ENCODE measurements around the gene LRRC8A. TPM values are rescaled to one million over a fixed set of nuclear protein-coding genes. Genes with fewer than 3 reads are reported as not detected.

LRRC8A gene
- total RNA-seq: 37.4 TPM
- 18.5 TPM for polyA plus RNA-seq (ENCODE audit: insufficient read depth, low read depth, low replicate concordance)
- long read RNA-seq, donor 1, full-length matches to known transcripts: 1 of 16 reads
- long read RNA-seq, donor 1, partial matches to known transcripts: 15 of 16 reads
- long read RNA-seq, donor 1, other reads (novel, unspliced or antisense): 0 of 16 reads
- long read RNA-seq, donor 2, full-length matches to known transcripts: 5 of 10 reads
- long read RNA-seq, donor 2, partial matches to known transcripts: 5 of 10 reads
- long read RNA-seq, donor 2, other reads (novel, unspliced or antisense): 0 of 10 reads
- long read RNA-seq, donor 3, full-length matches to known transcripts: 3 of 3 reads
- long read RNA-seq, donor 3, partial matches to known transcripts: 0 of 3 reads
- long read RNA-seq, donor 3, other reads (novel, unspliced or antisense): 0 of 3 reads
- long read RNA-seq, donor 4, full-length matches to known transcripts: 3 of 3 reads
- long read RNA-seq, donor 4, partial matches to known transcripts: 0 of 3 reads
- long read RNA-seq, donor 4, other reads (novel, unspliced or antisense): 0 of 3 reads
- long read RNA-seq, donor 5: 0 reads
- long read RNA-seq, donor 6, full-length matches to known transcripts: 1 of 1 reads
- long read RNA-seq, donor 6, partial matches to known transcripts: 0 of 1 reads
- long read RNA-seq, donor 6, other reads (novel, unspliced or antisense): 0 of 1 reads
- long read RNA-seq, donor 7, full-length matches to known transcripts: 12 of 54 reads
- long read RNA-seq, donor 7, partial matches to known transcripts: 24 of 54 reads
- long read RNA-seq, donor 7, other reads (novel, unspliced or antisense): 18 of 54 reads
- long read RNA-seq, donor 8, full-length matches to known transcripts: 3 of 15 reads
- long read RNA-seq, donor 8, partial matches to known transcripts: 12 of 15 reads
- long read RNA-seq, donor 8, other reads (novel, unspliced or antisense): 0 of 15 reads
- long read RNA-seq, donor 9: 0 reads
- long read RNA-seq, donor 10, full-length matches to known transcripts: 4 of 15 reads
- long read RNA-seq, donor 10, partial matches to known transcripts: 11 of 15 reads
- long read RNA-seq, donor 10, other reads (novel, unspliced or antisense): 0 of 15 reads

DNA sequence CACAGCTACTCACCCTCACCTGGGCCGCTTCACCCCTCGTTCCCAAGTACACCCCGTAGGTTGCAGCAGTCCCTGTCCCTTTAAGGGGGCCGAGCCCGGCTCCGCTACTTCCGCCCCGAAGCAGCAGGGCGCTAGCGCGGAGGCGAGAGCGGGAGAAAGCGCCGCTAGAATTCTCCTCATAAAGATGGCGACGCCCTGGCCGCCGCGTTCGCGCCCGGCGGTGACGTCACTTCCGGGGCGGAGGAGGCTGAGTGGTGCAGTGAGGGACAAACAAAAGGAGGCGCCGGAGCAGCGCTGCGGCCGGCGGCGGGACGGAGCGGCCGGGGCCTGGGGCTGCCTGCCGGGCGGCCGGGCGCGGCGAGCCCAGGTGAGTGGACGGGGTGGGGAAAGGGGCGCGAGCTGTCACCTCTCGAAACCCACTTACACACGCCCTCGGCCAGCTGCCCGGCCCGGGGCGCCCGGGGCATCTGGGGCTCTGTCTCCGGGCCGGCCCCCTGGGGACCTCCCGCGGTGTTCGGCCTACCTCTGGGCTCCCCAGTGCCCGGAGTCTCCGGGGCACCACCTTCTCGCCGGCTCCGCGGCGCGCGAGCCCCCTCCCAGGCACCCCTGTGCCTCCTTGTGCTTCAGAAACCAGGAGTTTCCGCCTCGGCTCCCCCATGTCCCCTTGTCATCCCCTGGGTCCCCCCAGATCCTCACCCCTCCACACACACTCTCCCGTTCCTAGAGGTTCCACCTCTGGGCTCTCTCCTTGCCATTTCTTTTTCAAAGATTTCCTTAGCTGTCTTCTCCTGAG, at the start of gene LRRC8A, which contains the start of gene KYAT1:
LRRC8A (plus strand) TSS at position 250 of the 793 bp plus-strand sequence. CDS start 25,032 bp downstream, outside the sequence.
KYAT1 (minus strand) TSS at position 67 of the 793 bp plus-strand sequence. CDS start 36,545 bp downstream, outside the sequence.
- TF ChIP-seq, protein P1, sequence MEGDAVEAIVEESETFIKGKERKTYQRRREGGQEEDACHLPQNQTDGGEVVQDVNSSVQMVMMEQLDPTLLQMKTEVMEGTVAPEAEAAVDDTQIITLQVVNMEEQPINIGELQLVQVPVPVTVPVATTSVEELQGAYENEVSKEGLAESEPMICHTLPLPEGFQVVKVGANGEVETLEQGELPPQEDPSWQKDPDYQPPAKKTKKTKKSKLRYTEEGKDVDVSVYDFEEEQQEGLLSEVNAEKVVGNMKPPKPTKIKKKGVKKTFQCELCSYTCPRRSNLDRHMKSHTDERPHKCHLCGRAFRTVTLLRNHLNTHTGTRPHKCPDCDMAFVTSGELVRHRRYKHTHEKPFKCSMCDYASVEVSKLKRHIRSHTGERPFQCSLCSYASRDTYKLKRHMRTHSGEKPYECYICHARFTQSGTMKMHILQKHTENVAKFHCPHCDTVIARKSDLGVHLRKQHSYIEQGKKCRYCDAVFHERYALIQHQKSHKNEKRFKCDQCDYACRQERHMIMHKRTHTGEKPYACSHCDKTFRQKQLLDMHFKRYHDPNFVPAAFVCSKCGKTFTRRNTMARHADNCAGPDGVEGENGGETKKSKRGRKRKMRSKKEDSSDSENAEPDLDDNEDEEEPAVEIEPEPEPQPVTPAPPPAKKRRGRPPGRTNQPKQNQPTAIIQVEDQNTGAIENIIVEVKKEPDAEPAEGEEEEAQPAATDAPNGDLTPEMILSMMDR (IDR thresholded peaks at IDR 0.05; ENCODE audit: borderline replicate concordance, extremely low read depth, insufficient read depth): peak; percentile 15
- no peaks in the 10 kb centered on the region for H3K27me3 ChIP-seq (ENCODE audit: control insufficient read depth, insufficient read depth, low read length)
- intact Hi-C loops (cut with DNase I): no loop called here
- H3K36me3 ChIP-seq (ENCODE audit: control insufficient read depth in 2 of 3, insufficient read depth in 3 of 3, low read length in 3 of 3): peaks cover 0 to 9% (median 8%) of the 10 kb centered on the region in 3 donors
- H3K4me3 ChIP-seq (ENCODE audit: low read length in 3 of 3): peak within 1 kb of the TSS; percentile 92 to 96 (median 93)
- FAIRE-seq (no peak), DNase-seq (peak; percentile 98 to 99 (median 99))
- peaks cover 0 to 21% (median 20%) of the 10 kb centered on the region in 3 donors for H3K4me1 ChIP-seq (ENCODE audit: control insufficient read depth in 2 of 3, insufficient read depth in 2 of 3, low read depth in 1 of 3, low read length in 3 of 3)
- H3K9me3 ChIP-seq (ENCODE audit: control insufficient read depth in 2 of 3, insufficient read depth in 1 of 3, low read length in 3 of 3): no peaks in the 10 kb centered on the region
- H3K27ac ChIP-seq (ENCODE audit: low read depth in 2 of 2, low read length in 2 of 2): peak within 1 kb of the TSS; percentile 88 to 89
- peak within 1 kb of the TSS; percentile 20 to 95 (median 85) for H3K9ac ChIP-seq (ENCODE audit: low read length in 3 of 3)

DNA sequence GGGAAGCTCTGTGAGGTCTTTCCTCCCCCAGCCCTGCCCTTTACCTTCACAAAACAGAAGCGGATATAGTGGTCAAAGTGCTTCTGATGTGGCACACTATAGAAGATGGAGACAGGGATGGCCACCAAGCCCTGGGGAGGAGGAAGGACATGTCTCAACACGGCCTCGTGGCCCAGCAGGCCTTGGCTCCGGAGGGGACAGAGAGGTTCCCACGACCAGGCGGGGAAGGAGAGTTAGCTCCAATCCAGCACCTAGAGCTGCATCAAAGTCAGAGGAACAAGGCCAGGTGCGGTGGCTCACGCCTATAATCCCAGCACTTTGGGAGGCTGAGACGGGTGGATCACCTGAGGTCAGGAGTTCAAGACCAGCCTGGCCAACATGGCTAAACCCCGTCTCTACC, 48.2 kb upstream of the LRRC8A start:
- H3K27ac ChIP-seq (ENCODE audit: low read depth in 2 of 2, low read length in 2 of 2): no peak overlapping the region
- H3K36me3 ChIP-seq (ENCODE audit: control insufficient read depth in 2 of 3, insufficient read depth in 3 of 3, low read length in 3 of 3): peaks cover 0 to 4% (median 0%) of the 10 kb centered on the region in 3 donors
- H3K9ac ChIP-seq (ENCODE audit: low read length in 3 of 3): no peak overlapping the region
- no peak for FAIRE-seq
- peak in 1 of 5 donors; percentile 46 for DNase-seq
- H3K4me1 ChIP-seq (ENCODE audit: control insufficient read depth in 2 of 3, insufficient read depth in 2 of 3, low read depth in 1 of 3, low read length in 3 of 3): peaks cover 0 to 7% (median 3%) of the 10 kb centered on the region in 3 donors
- H3K27me3 ChIP-seq (ENCODE audit: control insufficient read depth, insufficient read depth, low read length): no peaks in the 10 kb centered on the region
- no peak overlapping the region for H3K4me3 ChIP-seq (ENCODE audit: low read length in 3 of 3)
- intact Hi-C loops (cut with DNase I): no loop called here
- TF ChIP-seq, protein P1 (IDR thresholded peaks at IDR 0.05; ENCODE audit: borderline replicate concordance, extremely low read depth, insufficient read depth): no peak
- H3K9me3 ChIP-seq (ENCODE audit: control insufficient read depth in 2 of 3, insufficient read depth in 1 of 3, low read length in 3 of 3): no peaks in the 10 kb centered on the region

Data from kidney (tissue), 22 donors.